Measurements from ENCODE around the gene ACOXL.

ACOXL gene

GRCh38 chr2:111145951-111146350 is 413.6 kb downstream of the ACOXL start:
- no peak for DNase-seq

GRCh38 chr2:111148225-111148873 is 416.0 kb downstream of the ACOXL start:
- DNase-seq = no peak

DNA sequence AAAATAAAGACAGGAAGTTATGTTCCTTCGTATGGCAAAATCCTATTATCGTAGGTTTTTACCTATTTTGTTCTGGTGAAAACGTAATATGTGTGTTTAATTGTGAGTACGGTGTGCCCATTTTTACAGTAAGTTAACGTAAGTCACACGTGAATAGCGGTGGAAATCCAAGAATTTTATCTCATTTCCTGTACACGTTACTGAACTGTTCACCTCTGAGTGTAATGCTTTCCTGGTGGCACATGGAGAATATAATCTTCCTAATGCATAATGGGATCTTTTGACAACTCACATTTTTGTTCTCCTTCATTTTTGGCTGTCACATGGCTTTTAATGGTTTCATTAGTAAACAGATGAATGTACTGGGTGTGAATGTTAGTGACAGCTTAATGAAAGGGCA is 416.6 kb downstream of the ACOXL start:
- no peak for DNase-seq

DNA sequence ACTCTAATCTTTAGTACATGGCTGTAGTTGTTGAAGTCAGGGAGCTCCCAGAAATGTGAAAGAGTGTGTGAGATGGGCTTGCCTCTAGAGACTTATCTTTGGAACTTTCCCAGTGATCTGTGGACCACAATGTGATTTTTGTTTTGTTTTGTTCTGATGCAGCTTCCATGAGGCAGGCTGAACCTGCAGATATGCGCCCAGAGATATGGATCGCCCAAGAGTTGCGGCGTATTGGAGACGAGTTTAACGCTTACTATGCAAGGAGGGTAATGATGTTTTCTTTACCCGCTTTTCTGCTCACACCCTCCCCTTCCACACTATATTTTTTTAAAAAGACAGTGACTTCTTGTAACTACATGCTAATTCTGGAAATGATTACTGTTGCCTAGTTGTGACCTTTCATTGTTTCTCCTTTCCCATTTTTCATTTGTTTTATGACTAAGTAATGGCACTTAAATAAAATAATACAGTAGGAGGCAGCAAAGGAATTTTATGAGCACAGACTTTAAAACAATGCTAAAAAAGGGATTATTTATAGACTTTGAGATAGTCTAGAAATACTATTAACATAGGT is 417.6 kb downstream of the ACOXL start:
- DNase-seq = no peak

DNA sequence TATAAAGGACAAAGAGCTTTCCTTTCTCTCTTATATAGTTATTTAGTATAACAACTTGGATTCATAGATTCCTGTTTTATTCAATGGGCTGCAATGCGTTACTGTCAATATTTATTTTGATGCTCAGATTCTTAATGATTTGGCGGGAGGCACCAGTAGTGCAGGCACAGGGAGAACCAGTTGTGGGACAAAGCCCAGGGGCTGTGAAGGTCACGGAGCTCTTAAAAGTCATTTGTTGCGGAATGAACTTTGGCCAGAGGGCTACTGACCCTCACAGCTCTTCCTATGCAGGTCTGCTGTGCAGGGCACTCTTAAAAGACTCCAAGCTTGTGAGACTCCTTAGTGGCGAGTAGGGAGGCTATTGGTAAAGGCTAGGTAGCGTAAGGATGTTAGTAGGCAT is 422.4 kb downstream of the ACOXL start:
- no peak for DNase-seq

DNA sequence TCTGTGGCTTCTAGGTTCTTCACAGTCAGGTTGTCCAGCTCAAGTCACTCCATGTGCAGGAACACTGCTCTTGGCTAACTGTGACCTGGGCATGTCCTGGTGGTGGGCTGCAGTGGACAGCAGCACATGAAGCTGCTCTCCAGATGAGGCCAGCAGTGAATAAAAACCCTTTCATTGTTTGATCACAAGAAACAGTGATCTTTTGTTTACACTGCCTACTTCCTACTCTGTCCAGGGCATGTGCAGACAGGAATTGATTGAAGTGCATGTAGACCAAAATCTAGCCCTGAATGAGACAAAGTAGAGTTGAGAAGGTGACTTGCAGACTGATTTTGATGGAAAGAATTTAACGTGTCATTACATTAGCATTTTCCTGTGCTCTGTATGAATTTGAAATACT is 423.2 kb downstream of the ACOXL start:
- DNase-seq = no peak

DNA sequence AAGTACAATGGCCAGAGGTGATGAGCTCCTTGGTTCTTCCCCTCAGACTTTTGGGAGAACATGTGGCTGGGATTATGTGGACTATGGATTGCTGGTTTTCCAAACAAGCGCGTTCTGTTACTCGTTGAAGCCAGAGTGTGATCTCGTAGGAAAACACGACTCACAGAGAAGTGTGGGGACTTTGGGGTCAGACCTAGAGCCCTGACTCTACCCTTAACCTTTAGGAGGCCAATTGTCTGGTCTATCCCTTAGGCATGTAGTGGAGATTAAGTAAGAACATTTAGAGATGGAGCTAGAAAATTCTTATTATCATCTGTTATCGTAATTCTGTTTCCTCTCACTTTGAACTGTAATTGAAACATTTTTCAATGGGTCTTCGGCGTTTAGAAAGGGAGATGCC is 424.2 kb downstream of the ACOXL start:
- no peak for DNase-seq

DNA sequence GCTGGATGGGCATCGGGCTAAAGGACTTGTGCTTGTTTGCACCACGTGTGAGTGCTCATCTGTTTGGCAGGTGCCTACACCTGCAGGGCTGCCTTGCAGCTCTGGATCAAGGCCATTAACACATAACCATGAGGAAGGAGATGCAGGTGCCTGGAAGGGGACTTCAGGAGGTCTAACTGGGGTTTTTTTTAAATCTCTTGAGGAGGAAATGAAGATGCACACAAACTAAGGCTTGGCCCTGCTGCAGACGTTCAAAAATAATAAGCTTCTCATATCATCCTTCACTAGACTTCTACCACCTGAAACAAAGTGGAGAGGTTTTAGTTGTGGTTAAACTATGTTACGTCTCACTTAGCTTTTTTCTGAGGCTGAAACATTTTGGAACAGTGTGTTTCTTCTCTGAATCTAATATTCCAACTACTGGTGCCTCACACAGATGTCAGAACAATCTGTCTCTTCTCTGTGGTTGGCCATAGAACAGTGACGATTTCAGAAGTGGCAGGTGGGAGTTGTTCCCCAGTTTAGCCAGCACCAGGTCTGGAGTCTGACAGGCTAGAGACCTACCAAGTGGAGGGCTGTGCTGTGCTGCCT is 424.8 kb downstream of the ACOXL start:
- DNase-seq = no peak

DNA sequence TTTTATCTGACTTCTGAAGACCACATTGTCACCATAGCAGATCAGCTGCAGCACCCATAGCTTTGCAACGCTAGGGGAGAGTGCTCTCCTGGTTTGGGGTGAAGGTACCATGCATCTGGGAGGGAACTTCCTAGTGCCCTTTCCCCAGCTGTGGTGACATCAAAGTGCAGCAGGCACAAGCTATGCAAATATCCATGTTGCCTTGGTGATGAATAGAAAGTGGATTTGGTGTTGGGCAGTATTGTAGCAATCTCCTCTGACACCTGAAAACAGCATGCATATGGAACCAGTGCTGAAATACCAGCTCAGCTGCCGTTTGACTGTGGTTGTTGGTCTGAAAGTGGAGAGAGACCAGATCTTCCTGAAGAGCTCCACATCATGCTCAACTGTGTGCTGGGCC is 425.4 kb downstream of the ACOXL start:
- DNase-seq = no peak

DNA sequence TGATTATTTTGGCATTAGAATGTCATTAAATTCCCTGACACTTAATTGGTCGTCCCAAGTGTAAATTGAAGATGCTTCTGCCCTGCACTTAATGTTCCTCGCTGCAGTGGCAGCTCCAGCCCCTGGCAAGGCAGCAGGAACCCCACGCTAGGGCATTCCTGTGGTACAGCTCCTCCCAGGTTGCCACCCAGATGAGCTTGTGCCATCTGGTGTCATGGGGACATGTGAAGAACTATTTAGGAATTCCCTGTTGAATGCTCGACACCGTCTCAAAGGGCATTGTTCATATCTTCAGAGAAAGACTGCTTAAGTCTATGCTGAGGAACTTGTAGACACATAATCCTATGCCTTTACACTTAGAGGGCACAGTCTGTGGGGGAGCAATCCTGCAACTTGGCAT is 427.3 kb downstream of the ACOXL start:
- DNase-seq = no peak

- no peak for DNase-seq
Measured at GRCh38 chr2:111160758-111161157, 428.4 kb downstream of the ACOXL start.

GRCh38 chr2:111161971-111162370 is 429.6 kb downstream of the ACOXL start:
- DNase-seq = no peak

- no peak for DNase-seq
Measured at GRCh38 chr2:111162718-111163331, 430.5 kb downstream of the ACOXL start.

DNA sequence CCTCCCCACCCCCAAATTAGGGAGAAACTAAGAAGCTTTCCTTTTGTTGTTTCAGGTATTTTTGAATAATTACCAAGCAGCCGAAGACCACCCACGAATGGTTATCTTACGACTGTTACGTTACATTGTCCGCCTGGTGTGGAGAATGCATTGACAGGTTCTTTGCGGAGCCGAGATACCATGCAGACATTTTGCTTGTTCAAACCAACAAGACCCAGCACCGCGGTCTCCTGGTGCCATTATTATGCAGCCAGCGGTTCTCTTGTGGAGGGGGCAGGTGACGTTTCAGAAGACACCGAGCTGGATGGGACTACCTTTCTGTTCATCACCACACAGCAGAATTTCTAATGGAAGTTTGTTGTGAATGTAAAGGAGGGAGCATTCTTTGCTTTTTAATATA is 431.7 kb downstream of the ACOXL start:
- no peak for DNase-seq

- no peak for DNase-seq
Measured at GRCh38 chr2:111165084-111165483, 432.7 kb downstream of the ACOXL start.

DNA sequence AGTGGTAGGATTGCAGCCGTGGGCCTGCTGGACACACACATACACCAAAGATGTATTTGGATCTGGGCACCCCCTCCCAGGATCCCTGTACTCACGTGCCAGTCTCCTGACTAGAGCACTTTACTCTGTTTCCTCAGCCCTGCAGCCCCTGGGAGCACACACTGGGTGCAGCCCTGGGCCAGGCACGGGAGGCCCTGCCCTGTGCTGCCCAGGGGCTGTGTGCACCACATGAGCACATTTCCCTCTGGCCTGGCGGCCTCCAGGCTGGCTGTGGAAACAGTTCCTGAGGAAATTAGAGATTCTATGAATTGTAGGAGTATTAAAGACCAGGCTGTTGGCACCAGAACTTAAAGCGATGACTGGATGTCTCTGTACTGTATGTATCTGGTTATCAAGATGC is 433.7 kb downstream of the ACOXL start:
- DNase-seq = no peak

- no peak for DNase-seq
Measured at GRCh38 chr2:111167076-111167862, 434.9 kb downstream of the ACOXL start.

DNA sequence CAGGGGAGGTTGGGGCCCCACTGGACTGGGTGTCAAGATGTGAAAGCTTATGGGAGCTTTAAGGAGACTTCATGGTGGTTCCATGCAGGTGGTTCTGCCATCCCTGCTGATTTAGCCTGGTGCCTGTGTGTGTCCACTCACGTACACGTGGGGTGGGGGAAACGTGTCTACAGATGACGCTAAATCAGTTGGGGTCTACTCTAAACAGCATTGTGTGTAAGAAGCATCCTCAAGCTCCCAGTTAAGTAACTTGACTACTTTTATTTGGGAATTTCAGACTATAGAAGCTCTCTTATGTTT is 435.4 kb downstream of the ACOXL start:
- no peak for DNase-seq

Measured in cortex of kidney (tissue), 1 donor.